HS-5 (cell line): Measurements from ENCODE around the gene RFPL2.

Experiments
- DNase-seq: peaks from one replicate; pipeline ENCODE4 v3.0.0-alpha.2; 2012; ENCODE audit warnings: low read depth

The RFPL2 gene

GRCh38 chr22:32204856-32205722 is at the start of gene RFPL2:
RFPL2 (minus strand) TSS chr22:32205073; CDS start chr22:32202451, 2,622 bp downstream.
- DNase-seq = peak; percentile 36

GRCh38 chr22:32249231-32249630 is 44.4 kb upstream of the RFPL2 start:
- no peak for DNase-seq

- no peak for DNase-seq
These were observed 43.4 kb upstream of the RFPL2 start for GRCh38 chr22:32248276-32248675.

GRCh38 chr22:32246166-32246565 is 41.3 kb upstream of the RFPL2 start:
- DNase-seq = no peak

GRCh38 chr22:32245042-32245441 is 40.2 kb upstream of the RFPL2 start:
- DNase-seq = no peak

- no peak for DNase-seq
These were observed 39.7 kb upstream of the RFPL2 start for GRCh38 chr22:32244547-32244946.

- no peak for DNase-seq
These were observed 35.6 kb upstream of the RFPL2 start for GRCh38 chr22:32240461-32240860.

- no peak for DNase-seq
These were observed 33.0 kb upstream of the RFPL2 start for GRCh38 chr22:32237906-32238305.

- no peak for DNase-seq
These were observed 32.1 kb upstream of the RFPL2 start for GRCh38 chr22:32236970-32237369.

GRCh38 chr22:32233091-32233490 is 28.2 kb upstream of the RFPL2 start:
- no peak for DNase-seq

GRCh38 chr22:32232191-32232830 is 27.4 kb upstream of the RFPL2 start:
- no peak for DNase-seq

GRCh38 chr22:32226326-32227104 is 21.6 kb upstream of the RFPL2 start:
- DNase-seq = no peak

- no peak for DNase-seq
These were observed 18.1 kb upstream of the RFPL2 start for GRCh38 chr22:32222991-32223390.

GRCh38 chr22:32219026-32219425 is 14.2 kb upstream of the RFPL2 start:
- DNase-seq = no peak

GRCh38 chr22:32218470-32218869 is 13.6 kb upstream of the RFPL2 start:
- no peak for DNase-seq

- DNase-seq = no peak
These were observed 12.6 kb upstream of the RFPL2 start for GRCh38 chr22:32217465-32217864.

GRCh38 chr22:32216911-32217310 is 12.0 kb upstream of the RFPL2 start:
- no peak for DNase-seq

- no peak for DNase-seq
These were observed 6.1 kb upstream of the RFPL2 start for GRCh38 chr22:32211011-32211410.

- no peak for DNase-seq
These were observed 3.8 kb upstream of the RFPL2 start for GRCh38 chr22:32208681-32209080.

- no peak for DNase-seq
These were observed 3.2 kb upstream of the RFPL2 start for GRCh38 chr22:32207971-32208480.

- no peak for DNase-seq
These were observed 2.2 kb upstream of the RFPL2 start for GRCh38 chr22:32206774-32207758.
